ENCODE data around the gene CDH16. TPM values are rescaled to one million over a fixed set of nuclear protein-coding genes. Genes with fewer than 3 reads are reported as not detected.

Gene CDH16
- total RNA-seq, 1 donor from 2014 or later: not detected

DNA sequence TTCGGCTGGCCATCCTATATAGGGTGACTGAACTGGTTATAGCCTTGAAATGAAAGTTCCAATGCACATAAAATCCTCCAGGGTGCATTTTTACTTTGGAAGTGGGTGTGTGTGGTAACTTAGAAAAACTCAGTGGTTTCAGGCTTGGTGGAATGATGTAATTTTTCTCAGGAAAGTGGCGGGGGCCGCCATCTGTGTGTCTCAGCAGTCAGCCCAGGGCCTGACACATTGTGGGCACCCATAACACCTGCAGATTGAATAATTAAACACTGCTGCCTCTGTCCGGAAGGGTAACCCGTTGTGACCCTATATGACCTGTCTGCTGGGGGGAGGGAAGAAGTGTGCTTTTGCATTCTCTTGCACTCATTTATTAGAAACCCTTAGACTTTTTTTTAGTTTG lies 40.6 kb downstream of the CDH16 start:
- no peak overlapping the region for H3K27ac ChIP-seq
- intact Hi-C loops (cut with DNase I): no loop called here
- H3K4me3 ChIP-seq: no peak overlapping the region
- DNase-seq (no peak), ATAC-seq (no peak)
- H3K36me3 ChIP-seq: no peaks in the 10 kb centered on the region
- peaks cover 25% of the 10 kb centered on the region for H3K4me1 ChIP-seq
- H3K9me3 ChIP-seq: no peaks in the 10 kb centered on the region
- TF ChIP-seq, protein P1, sequence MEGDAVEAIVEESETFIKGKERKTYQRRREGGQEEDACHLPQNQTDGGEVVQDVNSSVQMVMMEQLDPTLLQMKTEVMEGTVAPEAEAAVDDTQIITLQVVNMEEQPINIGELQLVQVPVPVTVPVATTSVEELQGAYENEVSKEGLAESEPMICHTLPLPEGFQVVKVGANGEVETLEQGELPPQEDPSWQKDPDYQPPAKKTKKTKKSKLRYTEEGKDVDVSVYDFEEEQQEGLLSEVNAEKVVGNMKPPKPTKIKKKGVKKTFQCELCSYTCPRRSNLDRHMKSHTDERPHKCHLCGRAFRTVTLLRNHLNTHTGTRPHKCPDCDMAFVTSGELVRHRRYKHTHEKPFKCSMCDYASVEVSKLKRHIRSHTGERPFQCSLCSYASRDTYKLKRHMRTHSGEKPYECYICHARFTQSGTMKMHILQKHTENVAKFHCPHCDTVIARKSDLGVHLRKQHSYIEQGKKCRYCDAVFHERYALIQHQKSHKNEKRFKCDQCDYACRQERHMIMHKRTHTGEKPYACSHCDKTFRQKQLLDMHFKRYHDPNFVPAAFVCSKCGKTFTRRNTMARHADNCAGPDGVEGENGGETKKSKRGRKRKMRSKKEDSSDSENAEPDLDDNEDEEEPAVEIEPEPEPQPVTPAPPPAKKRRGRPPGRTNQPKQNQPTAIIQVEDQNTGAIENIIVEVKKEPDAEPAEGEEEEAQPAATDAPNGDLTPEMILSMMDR (IDR thresholded peaks at IDR 0.05): no peak
- no peaks in the 10 kb centered on the region for H3K27me3 ChIP-seq (ENCODE audit: low read depth)

DNA sequence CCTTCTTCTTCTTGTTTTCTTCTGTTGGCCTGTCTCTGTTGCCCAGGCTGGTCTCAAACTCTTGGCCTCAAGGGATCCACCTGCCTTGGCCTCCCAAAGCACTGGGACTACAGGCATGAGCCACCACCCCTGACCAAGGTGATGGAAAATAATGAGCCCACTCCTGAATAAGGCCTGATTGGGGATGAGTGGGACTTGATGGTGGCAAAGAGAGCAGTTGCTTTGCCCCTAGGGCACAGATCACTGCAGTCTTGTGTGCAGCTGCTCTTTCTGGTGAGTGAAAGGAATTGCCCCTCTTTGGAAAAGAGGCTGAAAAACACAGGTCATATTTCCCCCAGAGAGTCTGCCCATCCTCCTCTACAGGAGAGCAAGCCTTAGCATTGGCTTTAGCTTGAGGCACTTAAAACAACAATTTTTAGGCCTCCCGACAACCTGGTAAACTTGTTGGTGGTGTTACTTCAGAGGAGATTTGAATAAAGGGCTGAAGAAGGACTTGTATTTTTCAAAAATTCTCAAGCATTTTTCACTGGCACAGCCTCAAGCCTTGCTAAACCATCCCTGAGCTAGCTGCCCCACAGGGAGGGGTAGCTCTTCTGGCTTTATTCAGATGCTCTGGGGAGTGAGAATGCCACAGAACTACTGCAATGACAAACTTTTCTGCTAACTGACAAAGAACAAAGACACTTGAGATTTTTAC lies 44.5 kb downstream of the CDH16 start:
- ATAC-seq (no peak), DNase-seq (no peak)
- Histone ChIP-seq H3K4me1 (peaks cover 16% of the 10 kb centered on the region), H3K4me3 (no peak overlapping the region), H3K36me3 (no peaks in the 10 kb centered on the region), H3K27ac (peak overlapping the region; percentile 36), H3K27me3 (ENCODE audit: low read depth) (no peaks in the 10 kb centered on the region), H3K9me3 (no peaks in the 10 kb centered on the region)
- intact Hi-C loops (cut with DNase I): no loop called here
- TF ChIP-seq, protein P1 (IDR thresholded peaks at IDR 0.05): no peak

DNA sequence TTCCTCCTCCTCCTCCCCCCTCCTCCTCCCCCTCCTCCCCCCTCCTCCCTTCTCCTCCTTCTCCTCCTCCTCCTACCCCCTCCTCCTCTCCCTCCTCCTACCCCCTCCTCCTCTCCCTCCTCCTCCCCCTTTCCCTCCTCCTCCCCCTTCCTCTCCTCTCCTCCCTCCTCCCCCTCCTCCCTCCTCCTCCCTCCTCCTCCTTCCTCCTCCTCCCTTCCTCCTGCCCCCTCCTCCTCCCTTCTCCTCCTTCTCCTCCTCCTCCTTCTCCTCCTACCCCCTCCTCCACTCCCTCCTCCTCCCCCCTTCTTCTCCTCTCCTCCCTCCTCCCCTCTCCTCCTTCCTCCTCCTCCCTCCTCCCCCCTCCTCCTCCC lies 45.0 kb downstream of the CDH16 start:
- TF ChIP-seq, protein P1 (IDR thresholded peaks at IDR 0.05): no peak
- intact Hi-C loops (cut with DNase I): no loop called here
- Histone ChIP-seq H3K27me3 (ENCODE audit: low read depth) (no peaks in the 10 kb centered on the region), H3K36me3 (no peaks in the 10 kb centered on the region), H3K4me1 (peaks cover 16% of the 10 kb centered on the region), H3K27ac (no peak overlapping the region), H3K4me3 (no peak overlapping the region), H3K9me3 (no peaks in the 10 kb centered on the region)
- no peak for DNase-seq
- ATAC-seq: no peak

DNA sequence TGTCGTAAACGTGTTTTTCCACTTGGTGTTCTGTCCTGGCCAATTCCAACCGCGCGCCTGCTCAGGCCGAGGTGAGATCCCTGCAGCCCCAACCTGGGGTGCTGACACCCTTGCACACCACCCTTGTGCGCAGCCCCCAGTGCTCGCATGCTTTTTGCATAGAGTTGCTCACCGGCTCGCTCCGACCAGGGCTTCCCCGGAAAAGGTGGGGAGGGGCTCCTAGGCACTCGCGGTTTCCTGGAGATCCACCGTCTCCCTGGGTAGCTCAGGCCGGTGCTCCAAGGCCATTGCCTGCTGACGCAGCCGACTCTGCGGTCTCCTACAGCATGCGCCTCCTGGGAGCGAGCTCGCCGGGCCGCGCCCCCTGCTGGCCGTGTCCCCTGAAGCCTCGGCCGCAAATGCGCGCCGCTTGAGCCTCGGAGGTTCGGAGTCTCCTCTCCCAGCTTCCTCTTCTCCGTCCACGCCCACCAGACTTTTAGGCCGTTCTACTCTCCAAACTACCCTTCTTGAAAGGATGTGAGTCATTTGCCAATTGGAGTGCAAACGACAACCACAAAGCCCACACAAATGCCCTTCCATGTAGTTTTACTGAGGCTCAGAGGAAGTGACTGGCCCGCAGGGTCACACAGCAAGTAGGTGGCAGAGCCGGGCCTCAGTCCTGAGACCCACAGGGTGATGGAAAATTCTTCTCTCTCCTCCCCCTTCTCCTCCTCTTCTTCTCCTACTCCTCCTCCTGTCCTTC lies 45.6 kb downstream of the CDH16 start:
- Histone ChIP-seq H3K27me3 (ENCODE audit: low read depth) (no peaks in the 10 kb centered on the region), H3K4me1 (peaks cover 13% of the 10 kb centered on the region), H3K36me3 (no peaks in the 10 kb centered on the region), H3K4me3 (peak overlapping the region; percentile 51), H3K27ac (peak overlapping the region; percentile 73), H3K9me3 (no peaks in the 10 kb centered on the region)
- ATAC-seq (peak; percentile 97 to 98), DNase-seq (peak; percentile 96)
- TF ChIP-seq, protein P1 (IDR thresholded peaks at IDR 0.05): peak; percentile 97
- intact Hi-C loops (cut with DNase I): no loop called here

DNA sequence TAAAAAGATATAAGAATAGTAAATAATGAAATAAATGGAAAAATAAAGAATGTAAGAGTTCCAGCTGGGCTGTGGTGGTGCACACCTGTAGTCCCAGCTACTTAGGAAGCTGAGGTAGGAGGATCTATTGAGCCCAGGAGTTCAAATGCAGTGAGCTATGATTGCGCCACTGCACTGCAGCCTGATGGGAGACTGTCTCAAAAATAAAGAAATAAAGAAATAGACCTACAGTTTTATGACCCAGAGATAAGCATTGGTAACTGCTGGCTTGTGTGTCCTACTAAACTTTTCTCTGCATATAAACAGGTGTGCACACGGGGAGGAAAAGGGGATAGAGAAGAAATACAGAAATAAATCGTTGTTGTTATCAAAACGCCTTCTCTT lies 46.1 kb downstream of the CDH16 start:
- Histone ChIP-seq H3K27ac (peak overlapping the region; percentile 73), H3K4me1 (peaks cover 10% of the 10 kb centered on the region), H3K27me3 (ENCODE audit: low read depth) (no peaks in the 10 kb centered on the region), H3K9me3 (no peaks in the 10 kb centered on the region), H3K36me3 (no peaks in the 10 kb centered on the region), H3K4me3 (peak overlapping the region; percentile 51)
- no peak for ATAC-seq
- intact Hi-C loops (cut with DNase I): no loop called here
- TF ChIP-seq, protein P1 (IDR thresholded peaks at IDR 0.05): no peak
- DNase-seq: no peak
